ENCODE data around the gene VPS45. TPM values are rescaled to one million over a fixed set of nuclear protein-coding genes. Genes with fewer than 3 reads are reported as not detected.
A peak's percentile ranks its signal among the peaks of the same experiment; 100 is the strongest.

The VPS45 gene
- polyA plus RNA-seq, 1 of the 3 experiments (the other 2 are of a cell fraction): 31.5 TPM

DNA sequence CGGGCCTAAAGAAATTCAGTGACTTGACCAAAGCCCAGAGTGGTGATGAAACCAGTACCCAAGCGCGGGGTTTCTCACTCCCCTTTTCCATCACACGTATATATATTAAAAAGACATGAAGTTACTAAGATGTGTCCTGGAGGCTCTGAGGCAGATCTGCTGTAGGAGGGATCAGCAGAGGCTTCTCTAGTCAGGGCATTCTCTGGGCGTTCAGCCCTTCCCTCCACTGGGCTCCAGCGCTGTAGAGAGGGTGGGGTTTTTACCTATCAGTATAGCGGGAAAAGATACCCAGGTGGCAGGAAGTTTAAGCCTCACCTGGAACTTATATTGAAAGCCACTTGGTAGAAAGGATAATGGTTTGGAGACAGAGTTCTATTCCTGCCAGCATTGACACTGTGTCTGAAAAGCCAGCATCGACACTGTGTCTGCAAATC is 81.3 kb downstream of the VPS45 start:
- H3K9ac ChIP-seq: peak overlapping the region; percentile 89
- H3K79me2 ChIP-seq (ENCODE audit: insufficient read depth): peaks cover 47% of the 10 kb centered on the region
- peaks cover 13 to 25% of the 10 kb centered on the region in 2 experiments; a peak in 3 of 4 replicates for H3K4me1 ChIP-seq (ENCODE audit: control insufficient read depth in 1 of 2, insufficient read depth in 2 of 2, low read depth in 1 of 2, low read length in 1 of 2)
- no peaks in the 10 kb centered on the region for H4K20me1 ChIP-seq (ENCODE audit: insufficient read depth)
- peak overlapping the region; percentile 70 to 89 for H3K4me3 ChIP-seq (ENCODE audit: low read depth in 2 of 2, low read length in 1 of 2)
- H3K27ac ChIP-seq (ENCODE audit: low read depth in 2 of 2, low read length in 1 of 2): peak overlapping the region; percentile 81 to 87
- ChIA-PET POLR2A (interaction anchor here (1.2 kb wide), 1 partner anchor 11 kb away, joined by 3 read pairs; no protein-coding TSS in a partner anchor), CTCF (interaction anchor here (0.7 to 2.1 kb wide), 3 partner anchors 20 to 38 kb away, joined by 4 to 12 read pairs (median 7); no protein-coding TSS in a partner anchor)
- H2AFZ ChIP-seq (ENCODE audit: low read depth): peak overlapping the region; percentile 80; the same call in 1 of the 2 replicates
- 31% methylated on average over 8 of the region's 8 CpGs for WGBS (ENCODE audit: low lambda C conversion rate)
- peaks cover 10 to 23% of the 10 kb centered on the region in 2 experiments for H3K36me3 ChIP-seq (replicated peaks in 1 of 2; ENCODE audit: control insufficient read depth in 1 of 2, insufficient read depth in 2 of 2, low read length in 1 of 2)
- no peaks in the 10 kb centered on the region for H3K9me3 ChIP-seq
- H3K9me2 ChIP-seq: no peaks in the 10 kb centered on the region
- TF ChIP-seq SIN3A (IDR thresholded peaks at IDR 0.05; ENCODE audit: borderline replicate concordance, low read depth, low read length) (no peak), FOXM1 (IDR thresholded peaks at IDR 0.05; ENCODE audit: low read depth) (no peak)
- TF ChIP-seq, protein P1, sequence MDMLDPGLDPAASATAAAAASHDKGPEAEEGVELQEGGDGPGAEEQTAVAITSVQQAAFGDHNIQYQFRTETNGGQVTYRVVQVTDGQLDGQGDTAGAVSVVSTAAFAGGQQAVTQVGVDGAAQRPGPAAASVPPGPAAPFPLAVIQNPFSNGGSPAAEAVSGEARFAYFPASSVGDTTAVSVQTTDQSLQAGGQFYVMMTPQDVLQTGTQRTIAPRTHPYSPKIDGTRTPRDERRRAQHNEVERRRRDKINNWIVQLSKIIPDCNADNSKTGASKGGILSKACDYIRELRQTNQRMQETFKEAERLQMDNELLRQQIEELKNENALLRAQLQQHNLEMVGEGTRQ (IDR thresholded peaks at IDR 0.05; ENCODE audit: borderline replicate concordance, low read depth, low read length): no peak
- TF ChIP-seq, protein P2, sequence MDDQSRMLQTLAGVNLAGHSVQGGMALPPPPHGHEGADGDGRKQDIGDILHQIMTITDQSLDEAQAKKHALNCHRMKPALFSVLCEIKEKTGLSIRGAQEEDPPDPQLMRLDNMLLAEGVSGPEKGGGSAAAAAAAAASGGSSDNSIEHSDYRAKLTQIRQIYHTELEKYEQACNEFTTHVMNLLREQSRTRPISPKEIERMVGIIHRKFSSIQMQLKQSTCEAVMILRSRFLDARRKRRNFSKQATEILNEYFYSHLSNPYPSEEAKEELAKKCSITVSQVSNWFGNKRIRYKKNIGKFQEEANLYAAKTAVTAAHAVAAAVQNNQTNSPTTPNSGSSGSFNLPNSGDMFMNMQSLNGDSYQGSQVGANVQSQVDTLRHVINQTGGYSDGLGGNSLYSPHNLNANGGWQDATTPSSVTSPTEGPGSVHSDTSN (IDR thresholded peaks at IDR 0.05): no peak
- no peaks in the 10 kb centered on the region for H3K27me3 ChIP-seq (ENCODE audit: insufficient read depth)
- peak; percentile 54 for DNase-seq
- H3K4me2 ChIP-seq: peak overlapping the region; percentile 92
- peaks cover 11% of the 10 kb centered on the region for H3F3A ChIP-seq (replicated peaks; ENCODE audit: insufficient read depth)

DNA sequence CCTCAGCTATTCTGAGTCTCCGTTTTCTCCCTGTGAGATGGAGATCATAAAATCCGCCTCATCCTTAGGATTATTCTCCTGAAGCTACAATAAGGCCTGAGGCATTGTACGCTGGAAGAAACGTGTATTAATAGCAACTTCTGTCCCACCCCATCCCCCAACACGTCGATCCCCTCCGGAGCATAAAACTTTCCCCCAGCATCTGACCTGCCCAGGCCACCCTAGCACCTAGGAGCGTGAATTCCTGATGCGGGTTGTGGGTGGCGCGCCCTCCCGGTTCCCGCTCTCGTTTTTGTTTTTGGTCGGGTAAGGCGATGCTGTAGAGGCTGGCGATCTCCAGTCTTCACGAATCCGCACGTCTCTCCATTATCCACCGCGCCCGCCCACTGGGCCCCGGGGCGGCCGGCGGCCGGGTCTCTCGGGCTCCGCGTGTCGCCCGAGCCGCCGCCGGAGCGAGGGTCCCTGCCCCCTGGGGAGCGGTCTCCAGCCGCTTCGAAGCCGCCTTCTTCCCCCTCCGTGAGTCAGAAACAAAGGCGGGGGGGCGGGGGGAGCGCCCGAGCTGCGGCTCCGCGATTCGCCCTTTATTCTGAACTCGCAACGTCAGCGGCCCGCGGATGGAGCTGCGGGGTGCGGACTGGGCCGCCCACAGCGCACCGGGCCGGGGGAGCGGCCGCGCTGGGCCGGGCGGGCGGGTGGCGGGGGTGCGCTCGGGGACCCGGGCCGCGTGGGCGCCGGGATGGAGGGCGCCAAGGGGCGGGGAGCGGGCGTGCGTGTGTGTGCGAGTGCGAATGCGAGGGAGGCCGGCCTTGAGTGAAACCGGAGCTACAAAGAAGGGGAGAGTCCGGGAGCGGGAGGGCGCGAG is 81.9 kb downstream of the VPS45 start, which contains the start of gene PLEKHO1:
Gene PLEKHO1, plus strand, starts transcription at position 646 of the 862 bp plus-strand sequence. CDS start 342 bp downstream, outside the sequence.
- peak within 1 kb of the TSS; percentile 86 to 89 for H3K4me3 ChIP-seq (ENCODE audit: low read depth in 2 of 2, low read length in 1 of 2)
- no peaks in the 10 kb centered on the region for H3K27me3 ChIP-seq (ENCODE audit: insufficient read depth)
- POLR2A ChIA-PET: interaction anchor here (1.0 to 1.2 kb wide), 3 partner anchors 10 to 263 kb away, joined by 3 to 4 read pairs (median 4); a partner anchor contains a TSS
- WGBS (ENCODE audit: low lambda C conversion rate): 2% methylated on average over 42 of the region's 89 CpGs
- peaks cover 18 to 28% of the 10 kb centered on the region in 2 experiments for H3K4me1 ChIP-seq (ENCODE audit: control insufficient read depth in 1 of 2, insufficient read depth in 2 of 2, low read depth in 1 of 2, low read length in 1 of 2)
- peaks cover 54% of the 10 kb centered on the region for H3K79me2 ChIP-seq (ENCODE audit: insufficient read depth)
- H3K27ac ChIP-seq (ENCODE audit: low read depth in 2 of 2, low read length in 1 of 2): peak within 1 kb of the TSS; percentile 81 to 87
- peak within 1 kb of the TSS; percentile 92 for H3K4me2 ChIP-seq
- H3K9me3 ChIP-seq: no peaks in the 10 kb centered on the region
- H2AFZ ChIP-seq (ENCODE audit: low read depth): peak within 1 kb of the TSS; percentile 80
- no peaks in the 10 kb centered on the region for H3K9me2 ChIP-seq
- H3F3A ChIP-seq (replicated peaks; ENCODE audit: insufficient read depth): peaks cover 16% of the 10 kb centered on the region
- peak; percentile 92 for DNase-seq
- CTCF ChIA-PET: interaction anchor here (0.7 to 2.1 kb wide), 4 partner anchors 17 to 38 kb away, joined by 4 to 12 read pairs (median 7); no protein-coding TSS in a partner anchor
- peaks cover 10 to 28% of the 10 kb centered on the region in 2 experiments for H3K36me3 ChIP-seq (replicated peaks in 1 of 2; ENCODE audit: control insufficient read depth in 1 of 2, insufficient read depth in 2 of 2, low read length in 1 of 2)
- H4K20me1 ChIP-seq (ENCODE audit: insufficient read depth): no peaks in the 10 kb centered on the region
- H3K9ac ChIP-seq: peak within 1 kb of the TSS; percentile 91
- TF ChIP-seq, protein P2 (IDR thresholded peaks at IDR 0.05): no peak
- TF ChIP-seq, protein P3, sequence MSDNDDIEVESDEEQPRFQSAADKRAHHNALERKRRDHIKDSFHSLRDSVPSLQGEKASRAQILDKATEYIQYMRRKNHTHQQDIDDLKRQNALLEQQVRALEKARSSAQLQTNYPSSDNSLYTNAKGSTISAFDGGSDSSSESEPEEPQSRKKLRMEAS (IDR thresholded peaks at IDR 0.05; ENCODE audit: low read depth): peak; percentile 32; the same call in 1 of the 2 replicates
- peak; percentile 53 for TF ChIP-seq TAF1 (IDR thresholded peaks at IDR 0.05; ENCODE audit: borderline replicate concordance, low read depth, low read length)
- peak; percentile 11; the same call in 1 of the 2 replicates for TF ChIP-seq TCF12 (IDR thresholded peaks at IDR 0.05)
- TF ChIP-seq, protein P4, sequence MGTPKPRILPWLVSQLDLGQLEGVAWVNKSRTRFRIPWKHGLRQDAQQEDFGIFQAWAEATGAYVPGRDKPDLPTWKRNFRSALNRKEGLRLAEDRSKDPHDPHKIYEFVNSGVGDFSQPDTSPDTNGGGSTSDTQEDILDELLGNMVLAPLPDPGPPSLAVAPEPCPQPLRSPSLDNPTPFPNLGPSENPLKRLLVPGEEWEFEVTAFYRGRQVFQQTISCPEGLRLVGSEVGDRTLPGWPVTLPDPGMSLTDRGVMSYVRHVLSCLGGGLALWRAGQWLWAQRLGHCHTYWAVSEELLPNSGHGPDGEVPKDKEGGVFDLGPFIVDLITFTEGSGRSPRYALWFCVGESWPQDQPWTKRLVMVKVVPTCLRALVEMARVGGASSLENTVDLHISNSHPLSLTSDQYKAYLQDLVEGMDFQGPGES (IDR thresholded peaks at IDR 0.05; ENCODE audit: low read depth, low read length): no peak
- TF ChIP-seq RFX5 (IDR thresholded peaks at IDR 0.05; ENCODE audit: low read length): no peak
- TF ChIP-seq EP300 (IDR thresholded peaks at IDR 0.05; ENCODE audit: borderline replicate concordance in 1 of 2, low read depth in 1 of 2, low read length in 1 of 2): 0 out of 4 replicates have a peak, but pooled peaks of 1 of the 2 experiments have one; percentile 7
- TF ChIP-seq NRF1 (IDR thresholded peaks at IDR 0.05; ENCODE audit: low read depth, low read length): no peak
- TF ChIP-seq POLR2AphosphoS5 (IDR thresholded peaks at IDR 0.05; ENCODE audit: low read depth, low read length): no peak
- TF ChIP-seq FOSL2 (IDR thresholded peaks at IDR 0.05; ENCODE audit: borderline replicate concordance, low read depth): peak; percentile 69; the same call in 1 of the 2 replicates
- no peak for TF ChIP-seq EZH2phosphoT487 (IDR thresholded peaks at IDR 0.05; ENCODE audit: borderline replicate concordance, low read depth)
- TF ChIP-seq, protein P5, sequence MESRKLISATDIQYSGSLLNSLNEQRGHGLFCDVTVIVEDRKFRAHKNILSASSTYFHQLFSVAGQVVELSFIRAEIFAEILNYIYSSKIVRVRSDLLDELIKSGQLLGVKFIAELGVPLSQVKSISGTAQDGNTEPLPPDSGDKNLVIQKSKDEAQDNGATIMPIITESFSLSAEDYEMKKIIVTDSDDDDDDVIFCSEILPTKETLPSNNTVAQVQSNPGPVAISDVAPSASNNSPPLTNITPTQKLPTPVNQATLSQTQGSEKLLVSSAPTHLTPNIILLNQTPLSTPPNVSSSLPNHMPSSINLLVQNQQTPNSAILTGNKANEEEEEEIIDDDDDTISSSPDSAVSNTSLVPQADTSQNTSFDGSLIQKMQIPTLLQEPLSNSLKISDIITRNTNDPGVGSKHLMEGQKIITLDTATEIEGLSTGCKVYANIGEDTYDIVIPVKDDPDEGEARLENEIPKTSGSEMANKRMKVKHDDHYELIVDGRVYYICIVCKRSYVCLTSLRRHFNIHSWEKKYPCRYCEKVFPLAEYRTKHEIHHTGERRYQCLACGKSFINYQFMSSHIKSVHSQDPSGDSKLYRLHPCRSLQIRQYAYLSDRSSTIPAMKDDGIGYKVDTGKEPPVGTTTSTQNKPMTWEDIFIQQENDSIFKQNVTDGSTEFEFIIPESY (IDR thresholded peaks at IDR 0.05; ENCODE audit: borderline replicate concordance, low read depth): no peak
